A549 (cell line): ENCODE measurements around the gene NT5C2. TPM values are rescaled to one million over a fixed set of nuclear protein-coding genes. Genes with fewer than 3 reads are reported as not detected.

Experiments
- ATAC-seq, 2 experiments: fragments of 200-7000 bp in 1 of 2; fragments of >200 bp in 1 of 2; cut with Nextera tagmentation in 1 of 2; cut with Tn5 transposase in 1 of 2; 3 replicates each; pipeline versions ENCODE4 v1.8.0 to v1.9.1; 2018 to 2020; ENCODE audit warnings: mild to moderate bottlenecking in 1 of 2, moderate library complexity in 1 of 2
- CTCF ChIA-PET: fragments of 300-600 bp; sonication (Branson Sonifier 250); formaldehyde crosslinking; extraction: SDS; loops from one replicate; lab custom pipeline; 2021; ENCODE audit warnings: antibody characterized with exemption, inconsistent platforms; lab: Yijun Ruan, JAX
- POLR2A ChIA-PET: fragments of 350-600 bp; formaldehyde crosslinking; extraction: SDS; loops from one replicate; lab custom pipeline; 2021; ENCODE audit warnings: antibody characterized with exemption, inconsistent platforms; lab: Yijun Ruan, JAX
- DNase-seq, 2 experiments: peaks; one replicate each; pipeline versions ENCODE4 v3.0.0 to v3.0.0-alpha.2; 2011 to 2016; ENCODE audit warnings: low read depth in 1 of 2, low spot score in 1 of 2
- FAIRE-seq: peaks from 2 replicates; lab custom pipeline; 2011; peaks lifted over from hg19 to GRCh38; lab: Jason Lieb, UNC
- H3K27ac ChIP-seq, 2 experiments: fragments of >200 bp; sonication (Bioruptor Twin); formaldehyde crosslinking; 3 replicates each; pipeline ENCODE4 v1.5.1; 2016 to 2017
- H3K4me1 ChIP-seq: fragments of >200 bp; sonication (Bioruptor Twin); formaldehyde crosslinking; 3 replicates; pipeline ENCODE4 v1.6.1; 2016
- H3K4me2 ChIP-seq: fragments of >200 bp; sonication (Bioruptor Twin); formaldehyde crosslinking; 3 replicates; pipeline ENCODE4 v1.6.1; 2016
- H3K4me3 ChIP-seq: fragments of >200 bp; sonication (Bioruptor Twin); formaldehyde crosslinking; 3 replicates; pipeline ENCODE4 v1.5.1; 2016
- H3K9me3 ChIP-seq: fragments of >200 bp; sonication (Bioruptor Twin); formaldehyde crosslinking; 3 replicates; pipeline ENCODE4 v1.6.1; 2016
- CBX2 ChIP-seq: fragments of 200-600 bp; sonication (generic); IDR thresholded peaks from 2 replicates; pipeline ENCODE4 v1.6.1; 2016; ENCODE audit warnings: low read depth, mild to moderate bottlenecking, borderline replicate concordance
- CEBPB ChIP-seq, 2 experiments: fragments of >200 bp in 1 of 2; sonication (Bioruptor Twin) in 1 of 2; formaldehyde crosslinking in 1 of 2; IDR thresholded peaks; 2 replicates each; pipeline ENCODE4 v1.6.1; 2012 to 2016
- CHD4 ChIP-seq: fragments of 200-600 bp; sonication (generic); IDR thresholded peaks from 2 replicates; pipeline ENCODE4 v1.6.1; 2016; ENCODE audit warnings: antibody characterized with exemption, mild to moderate bottlenecking, borderline replicate concordance
- EHF ChIP-seq: fragments of 250-450 bp; sonication (Bioruptor Pico); IDR thresholded peaks from 2 replicates; pipeline ENCODE4 v1.5.0; 2020; ENCODE audit warnings: mild to moderate bottlenecking
- ESRRA ChIP-seq: fragments of 150-350 bp; IDR thresholded peaks from 2 replicates; pipeline ENCODE4 v1.6.1; 2014; ENCODE audit warnings: mild to moderate bottlenecking, low read length, borderline replicate concordance
- FOSL2 ChIP-seq, 2 experiments: fragments of 450-650 bp in 1 of 2; fragments of >200 bp in 1 of 2; sonication (Bioruptor Twin) in 1 of 2; formaldehyde crosslinking; IDR thresholded peaks; 2 replicates each; pipeline versions ENCODE4 v1.5.0 to v1.6.1; 2016 to 2020; ENCODE audit warnings: mild to moderate bottlenecking in 1 of 2, moderate library complexity in 1 of 2
- HDAC2 ChIP-seq: fragments of 200-600 bp; sonication (generic); IDR thresholded peaks from 2 replicates; pipeline ENCODE4 v1.6.1; 2016
- HEYL ChIP-seq: fragments of 250-450 bp; sonication (Bioruptor Pico); IDR thresholded peaks from 2 replicates; pipeline ENCODE4 v1.8.0; 2021; ENCODE audit warnings: mild to moderate bottlenecking, moderate library complexity
- HOXA7 ChIP-seq: fragments of 250-450 bp; sonication (Bioruptor Pico); IDR thresholded peaks from 2 replicates; pipeline ENCODE4 v1.5.0; 2020; ENCODE audit warnings: mild to moderate bottlenecking, moderate library complexity
- HOXB13 ChIP-seq: fragments of 250-450 bp; sonication (Bioruptor Pico); IDR thresholded peaks from 2 replicates; pipeline ENCODE4 v1.5.0; 2020; ENCODE audit warnings: low read depth, mild to moderate bottlenecking, moderate library complexity
- JUNB ChIP-seq: fragments of >200 bp; sonication (Bioruptor Twin); formaldehyde crosslinking; IDR thresholded peaks from 2 replicates; pipeline ENCODE4 v1.6.1; 2016
- KDM1A ChIP-seq: fragments of 200-600 bp; sonication (generic); IDR thresholded peaks from 2 replicates; pipeline ENCODE4 v1.6.1; 2016; ENCODE audit warnings: low read depth, mild to moderate bottlenecking
- KDM5A ChIP-seq: fragments of 200-600 bp; sonication (generic); IDR thresholded peaks from 2 replicates; pipeline ENCODE4 v1.6.1; 2016; ENCODE audit warnings: antibody characterized with exemption, mild to moderate bottlenecking
- MAFK ChIP-seq: fragments of 450-650 bp; IDR thresholded peaks from 2 replicates; pipeline ENCODE4 v1.6.1; 2014; ENCODE audit not compliant: partially characterized antibody
- NPAS2 ChIP-seq: fragments of 250-450 bp; sonication (Bioruptor Pico); IDR thresholded peaks from 2 replicates; pipeline ENCODE4 v1.8.0; 2022; ENCODE audit warnings: mild to moderate bottlenecking, moderate library complexity, borderline replicate concordance
- POLR2AphosphoS2 ChIP-seq: conservative IDR thresholded peaks from 2 replicates; pipeline ENCODE4 v1.6.1; 2012; ENCODE audit warnings: low read length, improper control_type of control experiment, inconsistent platforms
- WGBS: methylation state at CpG from one replicate; pipeline ENCODE4 v1.1.6; 2017; ENCODE audit errors: missing lambda C conversion rate; 5-methylcytosine and 5-hydroxymethylcytosine counted together
- polyA plus RNA-seq, 4 experiments: library from polyadenylated mRNA; depleted of rRNA in 3 of 4; stranded (reverse); fragments of >200 nt; fragmentation: RNase III in 1 of 4; extraction: RNeasy Plus Mini Kit Qiagen cat#74134 plus additional on column Dnase treatment in 1 of 4; gene quantifications; 2 replicates in 3 of 4; 3 replicates in 1 of 4; pipeline ENCODE4 v1.2.3, GENCODE V29; 2011 to 2017
- TF ChIP-seq, protein P1 (sequence below): fragments of 450-650 bp; IDR thresholded peaks from 2 replicates; pipeline ENCODE4 v1.6.1; 2014; ENCODE audit warnings: antibody characterized with exemption
- TF ChIP-seq, protein P2 (sequence below): fragments of >200 bp; sonication (Bioruptor Twin); formaldehyde crosslinking; IDR thresholded peaks from 3 replicates; pipeline ENCODE4 v1.6.1; 2016
- TF ChIP-seq, protein P3 (sequence below): IDR thresholded peaks from 2 replicates; pipeline ENCODE4 v1.6.1; 2012; ENCODE audit warnings: low read depth, borderline replicate concordance

NT5C2 gene
- polyA plus RNA-seq, 2 of the 4 experiments (the other 2 are of a cell fraction), result 86.4 to 177 TPM

DNA sequence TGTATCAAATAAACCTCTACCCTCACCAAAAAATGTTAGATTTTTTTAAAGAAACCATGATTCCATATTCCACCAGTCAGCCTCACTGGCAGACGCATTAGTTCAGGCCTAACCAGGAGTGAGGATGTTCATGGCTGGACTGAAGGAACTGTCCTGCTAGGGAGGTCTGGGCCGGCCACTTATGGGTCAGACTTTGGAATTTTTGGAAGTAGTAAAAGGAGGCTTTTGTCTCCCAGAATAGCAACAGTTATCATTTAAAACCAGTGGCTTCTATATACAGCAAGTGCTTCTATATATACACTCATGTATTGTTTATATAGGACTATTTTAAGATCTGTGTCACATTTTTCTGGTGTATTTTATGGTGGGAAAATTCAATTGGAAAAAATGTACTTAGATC, 154.5 kb downstream of the NT5C2 start:
- CTCF ChIA-PET, result no interaction called here
- FAIRE-seq, result no peak
- no peak overlapping the region for H3K4me3 ChIP-seq
- no peaks in the 10 kb centered on the region for H3K4me1 ChIP-seq
- H3K4me2 ChIP-seq, result no peak overlapping the region
- TF ChIP-seq, protein P1, sequence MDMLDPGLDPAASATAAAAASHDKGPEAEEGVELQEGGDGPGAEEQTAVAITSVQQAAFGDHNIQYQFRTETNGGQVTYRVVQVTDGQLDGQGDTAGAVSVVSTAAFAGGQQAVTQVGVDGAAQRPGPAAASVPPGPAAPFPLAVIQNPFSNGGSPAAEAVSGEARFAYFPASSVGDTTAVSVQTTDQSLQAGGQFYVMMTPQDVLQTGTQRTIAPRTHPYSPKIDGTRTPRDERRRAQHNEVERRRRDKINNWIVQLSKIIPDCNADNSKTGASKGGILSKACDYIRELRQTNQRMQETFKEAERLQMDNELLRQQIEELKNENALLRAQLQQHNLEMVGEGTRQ, result no peak
- TF ChIP-seq, protein P2, sequence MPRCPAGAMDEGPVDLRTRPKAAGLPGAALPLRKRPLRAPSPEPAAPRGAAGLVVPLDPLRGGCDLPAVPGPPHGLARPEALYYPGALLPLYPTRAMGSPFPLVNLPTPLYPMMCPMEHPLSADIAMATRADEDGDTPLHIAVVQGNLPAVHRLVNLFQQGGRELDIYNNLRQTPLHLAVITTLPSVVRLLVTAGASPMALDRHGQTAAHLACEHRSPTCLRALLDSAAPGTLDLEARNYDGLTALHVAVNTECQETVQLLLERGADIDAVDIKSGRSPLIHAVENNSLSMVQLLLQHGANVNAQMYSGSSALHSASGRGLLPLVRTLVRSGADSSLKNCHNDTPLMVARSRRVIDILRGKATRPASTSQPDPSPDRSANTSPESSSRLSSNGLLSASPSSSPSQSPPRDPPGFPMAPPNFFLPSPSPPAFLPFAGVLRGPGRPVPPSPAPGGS, result no peak
- no peak for TF ChIP-seq CHD4
- TF ChIP-seq HDAC2, result no peak
- no peak for TF ChIP-seq FOSL2 (IDR thresholded peaks at IDR 0.05)
- TF ChIP-seq FOSL2 (CRISPR knock-in tag; IDR thresholded peaks at IDR 0.05), result no peak
- no peak for TF ChIP-seq MAFK
- TF ChIP-seq KDM1A, result no peak
- TF ChIP-seq CEBPB (IDR thresholded peaks at IDR 0.05), result no peak
- no peak for TF ChIP-seq KDM5A
- TF ChIP-seq HOXB13 (CRISPR knock-in tag), result no peak
- TF ChIP-seq JUNB, result no peak
- TF ChIP-seq HOXA7 (CRISPR knock-in tag), result no peak
- TF ChIP-seq NPAS2 (CRISPR knock-in tag), result no peak
- no peak for TF ChIP-seq ESRRA
- no peak for TF ChIP-seq EHF
- no peak for TF ChIP-seq POLR2AphosphoS2
- no peak for TF ChIP-seq CBX2
- TF ChIP-seq HEYL (CRISPR knock-in tag), result no peak
- TF ChIP-seq, protein P3, sequence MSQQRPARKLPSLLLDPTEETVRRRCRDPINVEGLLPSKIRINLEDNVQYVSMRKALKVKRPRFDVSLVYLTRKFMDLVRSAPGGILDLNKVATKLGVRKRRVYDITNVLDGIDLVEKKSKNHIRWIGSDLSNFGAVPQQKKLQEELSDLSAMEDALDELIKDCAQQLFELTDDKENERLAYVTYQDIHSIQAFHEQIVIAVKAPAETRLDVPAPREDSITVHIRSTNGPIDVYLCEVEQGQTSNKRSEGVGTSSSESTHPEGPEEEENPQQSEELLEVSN, result no peak
- ATAC-seq, result no peak
- no peak for DNase-seq
- H3K27ac ChIP-seq, result no peak overlapping the region
- H3K9me3 ChIP-seq, result no peaks in the 10 kb centered on the region
- 96% methylated on average over 2 of the region's 2 CpGs for WGBS
- POLR2A ChIA-PET, result no interaction called here

Other genes with a start within 250 kb of the NT5C2 start
- gene RPEL1, start 52.6 kb upstream of the NT5C2 start, polyA plus RNA-seq (2011; rRNA removed), result 0.12 and 0.34 TPM in 2 replicates
- gene RPEL1, start 52.6 kb upstream of the NT5C2 start, polyA plus RNA-seq (2017; fragmentation: RNase III; extraction: RNeasy Plus Mini Kit Qiagen cat#74134 plus additional on column Dnase treatment), result 0.13 to 0.20 TPM (median 0.16 TPM) in 3 replicates
- 30.2 and 32.0 TPM in 2 replicates for gene INA, start 83.9 kb upstream of the NT5C2 start, polyA plus RNA-seq (2011; rRNA removed)
- gene INA, start 83.9 kb upstream of the NT5C2 start, polyA plus RNA-seq (2017; fragmentation: RNase III; extraction: RNeasy Plus Mini Kit Qiagen cat#74134 plus additional on column Dnase treatment), result 20.9 to 22.7 TPM (median 22.5 TPM) in 3 replicates
- 11.8 and 17.6 TPM in 2 replicates for gene PCGF6, start 157.9 kb upstream of the NT5C2 start, polyA plus RNA-seq (2011; rRNA removed)
- 11.3 to 13.6 TPM (median 11.8 TPM) in 3 replicates for gene PCGF6, start 157.9 kb upstream of the NT5C2 start, polyA plus RNA-seq (2017; fragmentation: RNase III; extraction: RNeasy Plus Mini Kit Qiagen cat#74134 plus additional on column Dnase treatment)
- 4.1 and 5.3 TPM in 2 replicates for gene TAF5, start 174.7 kb upstream of the NT5C2 start, polyA plus RNA-seq (2011; rRNA removed)
- gene TAF5, start 174.7 kb upstream of the NT5C2 start, polyA plus RNA-seq (2017; fragmentation: RNase III; extraction: RNeasy Plus Mini Kit Qiagen cat#74134 plus additional on column Dnase treatment), result 3.6 to 4.1 TPM (median 3.9 TPM) in 3 replicates
- 492 and 504 TPM in 2 replicates for gene ATP5MK, start 203.2 kb upstream of the NT5C2 start, polyA plus RNA-seq (2011; rRNA removed)
- gene ATP5MK, start 203.2 kb upstream of the NT5C2 start, polyA plus RNA-seq (2017; fragmentation: RNase III; extraction: RNeasy Plus Mini Kit Qiagen cat#74134 plus additional on column Dnase treatment), result 648 to 682 TPM (median 679 TPM) in 3 replicates
- gene PDCD11, start 203.4 kb upstream of the NT5C2 start, polyA plus RNA-seq (2011; rRNA removed), result 32.6 and 37.5 TPM in 2 replicates
- gene PDCD11, start 203.4 kb upstream of the NT5C2 start, polyA plus RNA-seq (2017; fragmentation: RNase III; extraction: RNeasy Plus Mini Kit Qiagen cat#74134 plus additional on column Dnase treatment), result 23.5 to 30.8 TPM (median 26.2 TPM) in 3 replicates